DMS153 (cell line): Measurements from ENCODE around the gene ECSCR.
"Not testable (repeated sequence)": the region's sequence is repeated elsewhere in the genome, so short reads cannot be mapped to it uniquely, and the experiment has no call there.

ENCODE experiments used
- DNase-seq: peaks from one replicate; lab custom pipeline; 2025; lab: John Stamatoyannopoulos, UW

Gene ECSCR, protein sequence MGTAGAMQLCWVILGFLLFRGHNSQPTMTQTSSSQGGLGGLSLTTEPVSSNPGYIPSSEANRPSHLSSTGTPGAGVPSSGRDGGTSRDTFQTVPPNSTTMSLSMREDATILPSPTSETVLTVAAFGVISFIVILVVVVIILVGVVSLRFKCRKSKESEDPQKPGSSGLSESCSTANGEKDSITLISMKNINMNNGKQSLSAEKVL

GRCh38 chr5:139462586-139463276, at the start of gene ECSCR:
TSS of gene ECSCR (minus strand) at chr5:139462743. CDS start at chr5:139462670, 73 bp downstream.
- DNase-seq: no peak

- DNase-seq: not testable (repeated sequence)
These were observed 42.2 kb upstream of the ECSCR start for GRCh38 chr5:139504722-139505121.

DNA sequence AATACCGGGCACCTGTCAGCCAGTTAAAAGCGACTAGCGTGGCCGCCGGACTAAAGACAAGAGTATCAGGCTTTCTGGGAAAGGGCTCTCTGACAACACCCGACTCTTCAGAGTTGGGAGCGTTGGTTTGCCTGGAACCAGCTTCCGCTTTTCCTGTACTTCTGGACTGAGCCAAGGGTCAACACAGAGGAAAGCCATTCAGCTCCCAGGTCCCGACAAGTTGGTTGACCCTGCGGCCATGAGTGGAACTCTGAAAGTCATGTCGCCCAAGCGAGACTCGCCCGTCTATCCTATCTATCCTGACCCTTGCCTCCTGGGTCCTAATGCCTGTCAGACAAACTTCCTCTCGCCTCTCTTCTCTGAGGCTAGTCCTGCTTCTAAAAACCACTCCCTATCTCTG, 41.3 kb upstream of the ECSCR start:
- not testable (repeated sequence) for DNase-seq

- not testable (repeated sequence) for DNase-seq
These were observed 40.7 kb upstream of the ECSCR start for GRCh38 chr5:139503036-139503817.

DNA sequence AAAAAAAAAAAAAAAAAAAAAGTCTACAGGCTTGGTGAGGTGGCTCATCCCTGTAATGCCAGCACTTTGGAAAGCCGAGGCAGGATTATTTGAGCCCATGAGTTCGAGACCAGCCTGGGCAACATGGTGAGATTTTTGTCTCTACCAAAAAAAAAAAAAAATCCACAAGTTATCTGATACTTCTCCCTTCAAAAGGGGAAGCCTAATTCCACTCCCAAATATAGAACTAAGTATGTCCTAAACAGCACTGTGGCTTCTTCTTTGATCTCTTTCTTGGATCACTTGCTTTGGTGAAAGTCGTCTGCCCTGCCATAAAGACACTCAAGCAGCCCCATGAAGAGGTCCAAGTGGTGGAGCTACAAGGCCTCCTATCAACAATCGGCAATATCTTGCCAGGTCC, 38.8 kb upstream of the ECSCR start:
- no peak for DNase-seq

DNA sequence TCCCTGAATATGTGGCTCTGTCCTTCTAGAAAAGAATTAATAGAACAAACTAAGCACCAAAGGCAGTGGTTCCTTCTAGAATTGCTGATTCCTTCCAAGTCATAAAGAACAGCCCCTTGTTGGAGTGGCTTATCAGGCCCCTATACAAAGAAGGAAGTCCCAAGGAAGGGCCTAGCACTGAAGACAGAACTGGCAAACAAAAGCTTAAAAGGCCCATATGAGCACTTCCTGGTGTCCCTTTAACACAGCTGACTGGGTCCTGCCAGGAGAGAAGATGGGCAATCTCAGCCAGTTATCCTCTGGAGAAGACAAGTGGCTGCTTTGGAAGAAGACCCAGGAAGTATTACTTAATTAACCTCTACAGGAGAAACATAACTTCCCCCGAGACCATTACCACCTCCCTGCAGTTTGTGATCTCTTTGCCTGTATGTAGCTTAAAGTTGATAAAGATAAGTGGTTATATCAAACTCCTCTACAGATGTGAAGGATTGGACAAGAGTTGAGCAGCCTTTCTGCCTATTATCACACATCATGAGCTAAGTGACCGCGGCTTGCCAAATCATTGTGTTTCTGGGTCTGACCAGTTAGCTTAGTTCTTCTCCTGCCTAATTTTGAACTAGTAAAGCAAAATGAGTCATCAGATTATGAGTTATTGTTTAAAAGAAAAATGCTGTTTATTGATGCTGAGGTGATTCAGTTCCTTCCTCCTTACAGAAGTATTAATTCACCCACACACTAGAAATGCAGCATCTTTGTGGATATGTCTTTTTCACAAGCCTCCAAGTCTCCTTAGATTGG, 33.3 kb upstream of the ECSCR start:
- no peak for DNase-seq

DNA sequence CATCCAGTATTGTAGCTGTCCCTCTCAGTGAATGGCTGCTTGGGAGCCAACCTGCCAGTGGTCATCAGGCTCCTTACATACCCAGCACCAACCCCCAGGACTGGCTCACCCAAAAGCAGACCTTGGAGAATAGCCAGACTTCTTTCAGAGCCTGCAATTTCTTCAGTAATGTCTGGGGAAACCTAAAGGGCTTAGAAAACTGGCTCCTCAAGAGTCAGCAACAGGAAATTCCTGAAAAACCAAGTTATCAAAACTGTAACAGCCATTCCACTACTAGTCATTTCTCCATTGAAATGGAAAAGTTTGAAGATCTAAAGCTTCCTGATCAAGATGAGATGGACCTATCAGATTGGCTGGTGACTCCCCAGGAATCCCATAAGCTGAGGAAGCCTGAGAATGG, 32.3 kb upstream of the ECSCR start:
- no peak for DNase-seq

GRCh38 chr5:139494256-139494655, 31.7 kb upstream of the ECSCR start:
- DNase-seq: no peak

DNA sequence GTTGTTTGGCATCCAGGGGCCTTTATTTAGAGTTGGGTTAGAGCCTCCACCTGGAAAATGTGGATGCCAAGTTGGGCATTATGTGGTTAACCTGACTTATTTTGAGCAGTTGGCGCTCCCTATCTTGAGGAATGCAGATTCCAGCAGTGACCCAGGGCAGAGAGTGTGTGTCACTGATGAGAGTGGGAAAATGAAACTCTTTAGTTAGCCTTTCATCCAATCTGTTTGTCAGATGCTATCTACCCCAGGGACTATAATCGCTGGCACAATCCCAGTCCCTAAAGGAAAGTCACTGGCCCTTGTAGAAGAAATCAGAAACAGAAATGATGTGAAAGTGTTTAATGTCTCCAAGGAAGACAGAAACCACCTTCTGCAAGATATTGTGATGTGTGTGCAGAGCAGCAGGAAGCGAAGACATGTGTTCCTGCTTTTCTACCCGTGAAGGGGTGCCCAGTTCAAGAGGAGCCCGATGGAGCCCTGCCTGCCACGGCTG, 30.2 kb upstream of the ECSCR start:
- no peak for DNase-seq

GRCh38 chr5:139488260-139488659, 25.7 kb upstream of the ECSCR start:
- no peak for DNase-seq

GRCh38 chr5:139486201-139486600, 23.7 kb upstream of the ECSCR start:
- no peak for DNase-seq

DNA sequence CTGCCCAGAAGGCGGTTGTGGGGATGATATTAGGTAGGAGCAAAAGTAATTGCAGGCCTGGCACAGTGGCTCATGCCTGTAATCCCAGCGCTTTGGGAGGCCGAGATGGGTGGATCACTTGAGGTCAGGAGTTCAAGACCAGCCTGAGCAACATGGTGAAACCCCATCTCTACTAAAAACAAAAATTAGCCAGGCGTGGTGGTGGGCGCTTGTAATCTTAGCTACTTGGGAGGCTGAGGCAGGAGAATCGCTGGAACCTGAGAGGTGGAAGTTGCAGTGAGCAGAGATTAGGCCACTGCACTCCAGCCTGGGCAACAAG, 20.3 kb upstream of the ECSCR start:
- not testable (repeated sequence) for DNase-seq

DNA sequence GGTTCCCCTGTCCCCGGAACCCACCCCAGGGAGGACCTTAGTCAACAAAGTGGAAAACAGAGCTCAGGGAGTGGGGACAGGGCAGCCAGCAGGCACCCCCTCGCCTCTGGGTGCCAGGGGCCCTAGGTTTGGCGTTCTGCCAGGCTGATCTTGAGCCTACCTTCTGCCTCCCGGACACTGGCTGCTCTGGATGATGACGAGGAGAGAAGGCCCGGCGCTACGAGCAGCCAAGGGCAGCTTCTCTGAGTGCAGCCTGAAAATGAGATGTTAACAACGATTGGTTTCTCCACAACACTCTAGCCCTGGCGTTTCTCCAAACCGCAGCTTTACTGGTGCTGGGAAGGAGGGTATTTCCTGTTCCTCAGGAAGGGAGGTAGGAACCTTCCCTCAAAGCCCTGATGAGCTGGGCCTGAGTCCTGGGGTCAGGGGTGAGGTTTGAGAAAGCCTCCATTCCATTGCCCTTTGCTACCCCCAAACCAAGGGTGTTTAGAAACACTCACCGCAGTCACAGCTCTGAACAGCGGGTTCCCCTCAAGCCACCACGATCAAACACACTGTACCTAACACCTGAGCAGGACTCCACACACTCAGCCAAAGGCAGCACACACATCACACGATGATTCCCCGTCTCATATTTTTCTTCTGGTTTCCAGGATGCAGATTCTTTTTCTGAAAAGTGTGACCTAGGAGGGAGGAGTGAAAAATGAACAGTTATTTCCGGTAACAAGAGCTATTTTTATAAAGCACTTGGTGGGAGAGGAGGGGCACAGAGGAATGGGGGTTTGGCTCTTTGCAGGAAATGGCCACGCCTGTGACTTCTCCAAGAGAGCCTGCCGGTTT, 19.7 kb upstream of the ECSCR start, which contains the start of gene STING1:
Gene STING1 (minus strand): TSS at position 709 of the 840 bp plus-strand sequence. CDS start 1,054 bp downstream, outside the sequence.
- DNase-seq: peak; percentile 87

- DNase-seq: peak; percentile 16
These were observed 19.1 kb upstream of the ECSCR start for GRCh38 chr5:139481580-139482049.

- DNase-seq: no peak
These were observed 18.6 kb upstream of the ECSCR start for GRCh38 chr5:139481122-139481533.

DNA sequence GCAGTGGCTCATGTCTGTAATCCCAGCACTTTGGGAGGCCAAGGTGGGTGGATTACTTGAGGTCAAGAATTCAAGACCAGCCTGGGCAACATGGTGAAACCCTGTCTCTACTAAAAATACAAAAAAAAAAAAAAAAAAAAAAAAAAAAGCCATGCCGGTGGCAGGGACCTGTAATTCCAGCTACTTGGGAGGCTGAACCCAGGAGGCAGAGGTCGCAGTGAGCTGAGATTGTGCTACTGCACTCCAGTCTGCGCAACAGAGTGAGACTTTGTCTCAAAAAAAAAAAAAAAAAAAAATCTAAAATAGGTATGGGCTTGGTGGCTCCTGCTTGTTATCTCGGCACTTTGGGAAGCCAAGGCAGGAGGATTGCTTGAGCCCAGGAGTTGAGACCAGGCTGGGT, 17.2 kb upstream of the ECSCR start:
- DNase-seq: not testable (repeated sequence)

GRCh38 chr5:139478657-139479423, 16.3 kb upstream of the ECSCR start:
- DNase-seq: not testable (repeated sequence)

- DNase-seq: no peak
These were observed 13.5 kb upstream of the ECSCR start for GRCh38 chr5:139475865-139476617.
